Endodermal cell (in vitro differentiated cells): ENCODE results near the gene C12orf50. TPM values are rescaled to one million over a fixed set of nuclear protein-coding genes. Genes with fewer than 3 reads are reported as not detected.
A peak's percentile ranks its signal among the peaks of the same experiment; 100 is the strongest.
"Not testable (repeated sequence)": the region's sequence is repeated elsewhere in the genome, so short reads cannot be mapped to it uniquely, and the experiment has no call there.

Experiments used
- DNase-seq: peaks from one replicate; pipeline ENCODE4 v3.0.0-alpha.2; 2017
- H3K27ac ChIP-seq: 2 replicates; pipeline ENCODE4 v1.5.1; 2013; ENCODE audit warnings: mild to moderate bottlenecking, low read depth, low read length, moderate library complexity
- H3K27me3 ChIP-seq: 2 replicates; pipeline ENCODE4 v1.6.1; 2013; ENCODE audit warnings: mild to moderate bottlenecking, low read length, moderate library complexity; ENCODE audit not compliant: insufficient read depth, control insufficient read depth, poor library complexity, severe bottlenecking
- H3K36me3 ChIP-seq: 2 replicates; pipeline ENCODE4 v1.7.0; 2013; ENCODE audit warnings: mild to moderate bottlenecking, low read length, moderate library complexity; ENCODE audit not compliant: control insufficient read depth, insufficient read depth
- H3K4me1 ChIP-seq: one replicate; pipeline ENCODE4 v1.7.0; 2013; ENCODE audit warnings: low read length; ENCODE audit not compliant: control insufficient read depth, insufficient read depth
- H3K4me3 ChIP-seq: 2 replicates; pipeline ENCODE4 v1.5.1; 2013; ENCODE audit warnings: mild to moderate bottlenecking, low read length, moderate library complexity
- H3K9ac ChIP-seq: 2 replicates; pipeline ENCODE4 v1.6.1; 2013; ENCODE audit warnings: mild to moderate bottlenecking, low read length, moderate library complexity; ENCODE audit not compliant: poor library complexity, severe bottlenecking; ENCODE audit errors: extremely low read depth
- H3K9me3 ChIP-seq: 2 replicates; pipeline ENCODE4 v1.6.1; 2013; ENCODE audit warnings: mild to moderate bottlenecking, low read length, moderate library complexity; ENCODE audit not compliant: control insufficient read depth
- H3K27ac Mint-ChIP-seq: 2 replicates; pipeline ENCODE4 v1.8.0; 2020; ENCODE audit warnings: mixed read lengths
- H3K27me3 Mint-ChIP-seq: 2 replicates; pipeline ENCODE4 v1.8.0; 2021; ENCODE audit warnings: mild to moderate bottlenecking, mixed read lengths; ENCODE audit not compliant: insufficient read depth
- H3K36me3 Mint-ChIP-seq: 2 replicates; pipeline ENCODE4 v1.8.0; 2020; ENCODE audit warnings: low read depth, mixed read lengths
- H3K4me1 Mint-ChIP-seq: 2 replicates; pipeline ENCODE4 v1.8.0; 2020; ENCODE audit warnings: mixed read lengths
- H3K4me3 Mint-ChIP-seq: 2 replicates; pipeline ENCODE4 v1.8.0; 2020; ENCODE audit warnings: mild to moderate bottlenecking, moderate library complexity, mixed read lengths
- H3K9me3 Mint-ChIP-seq: 2 replicates; pipeline ENCODE4 v1.8.0; 2020; ENCODE audit warnings: mild to moderate bottlenecking, mixed read lengths
- WGBS, 2 experiments: methylation state at CpG; one replicate each; pipeline versions ENCODE4 v1.1.5 to v1.1.7; 2013; ENCODE audit warnings: missing lambda C conversion rate in 2 of 2, mixed read lengths in 1 of 2; ENCODE audit not compliant: insufficient coverage in 1 of 2, insufficient read length in 1 of 2; 5-methylcytosine and 5-hydroxymethylcytosine counted together
- total RNA-seq, 2 donors: library from RNA; stranded (reverse); fragmentation: NEBNext Ultra II Directional in 1 of 2; extraction: Animal tissue kit (Norgen Biotek cat#: 25700) in 1 of 2; gene quantifications; 2 replicates in 1 of 2; 3 replicates in 1 of 2; pipeline ENCODE4 v1.2.1, GENCODE V29; 2021
- TF ChIP-seq, protein P1 (sequence below): fragments of 200-600 bp; sonication (generic); conservative IDR thresholded peaks from 2 replicates; pipeline ENCODE4 v1.5.0; 2021; ENCODE audit warnings: antibody characterized with exemption, mild to moderate bottlenecking

The C12orf50 gene
- total RNA-seq, 2 donors from 2014 or later = 0.09 TPM; not detected in 1

DNA sequence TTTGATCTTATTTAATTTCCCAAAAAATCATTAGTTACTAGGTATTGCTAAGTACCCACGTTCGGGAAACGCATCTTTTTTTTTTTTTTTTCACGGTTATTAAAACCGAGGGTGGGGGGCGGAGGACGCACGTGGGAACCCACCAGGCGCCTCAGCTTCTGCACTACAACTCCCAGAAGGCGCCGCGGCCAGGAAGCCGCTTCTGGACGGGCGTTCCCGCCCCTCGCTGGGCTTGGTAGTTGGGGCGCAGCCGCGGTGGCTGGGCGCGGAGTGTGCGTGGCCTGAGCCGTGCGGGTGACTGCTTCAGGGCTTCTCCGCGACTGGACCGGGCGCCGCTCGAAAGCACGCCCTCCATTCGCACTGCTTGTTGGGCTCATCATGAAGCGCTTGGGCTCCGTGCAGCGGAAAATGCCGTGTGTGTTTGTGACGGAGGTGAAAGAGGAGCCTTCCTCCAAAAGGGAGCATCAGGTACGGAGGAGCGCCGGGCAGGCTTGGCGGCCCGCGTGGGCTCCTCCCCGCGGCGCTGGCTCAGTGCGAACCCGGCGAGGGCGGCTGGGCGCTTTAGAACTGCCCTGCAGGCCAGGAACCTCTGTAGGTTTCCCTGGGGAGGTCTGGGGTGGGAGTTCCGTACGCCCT is 6.2 kb upstream of the C12orf50 start:
- H3K9ac ChIP-seq = peak overlapping the region; percentile 66
- H3K27ac Mint-ChIP-seq = peak overlapping the region; percentile 96
- no peak overlapping the region for H3K27ac ChIP-seq
- H3K4me1 ChIP-seq = no peaks in the 10 kb centered on the region
- H3K9me3 Mint-ChIP-seq = peaks cover 16% of the 10 kb centered on the region
- H3K36me3 Mint-ChIP-seq = no peaks in the 10 kb centered on the region
- TF ChIP-seq, protein P1, sequence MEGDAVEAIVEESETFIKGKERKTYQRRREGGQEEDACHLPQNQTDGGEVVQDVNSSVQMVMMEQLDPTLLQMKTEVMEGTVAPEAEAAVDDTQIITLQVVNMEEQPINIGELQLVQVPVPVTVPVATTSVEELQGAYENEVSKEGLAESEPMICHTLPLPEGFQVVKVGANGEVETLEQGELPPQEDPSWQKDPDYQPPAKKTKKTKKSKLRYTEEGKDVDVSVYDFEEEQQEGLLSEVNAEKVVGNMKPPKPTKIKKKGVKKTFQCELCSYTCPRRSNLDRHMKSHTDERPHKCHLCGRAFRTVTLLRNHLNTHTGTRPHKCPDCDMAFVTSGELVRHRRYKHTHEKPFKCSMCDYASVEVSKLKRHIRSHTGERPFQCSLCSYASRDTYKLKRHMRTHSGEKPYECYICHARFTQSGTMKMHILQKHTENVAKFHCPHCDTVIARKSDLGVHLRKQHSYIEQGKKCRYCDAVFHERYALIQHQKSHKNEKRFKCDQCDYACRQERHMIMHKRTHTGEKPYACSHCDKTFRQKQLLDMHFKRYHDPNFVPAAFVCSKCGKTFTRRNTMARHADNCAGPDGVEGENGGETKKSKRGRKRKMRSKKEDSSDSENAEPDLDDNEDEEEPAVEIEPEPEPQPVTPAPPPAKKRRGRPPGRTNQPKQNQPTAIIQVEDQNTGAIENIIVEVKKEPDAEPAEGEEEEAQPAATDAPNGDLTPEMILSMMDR = no peak
- peaks cover 33% of the 10 kb centered on the region for H3K4me1 Mint-ChIP-seq
- peak; percentile 95 for DNase-seq
- 0 to 1% methylated on average over 17 to 54 of the region's 54 CpGs for WGBS, 2 experiments
- no peaks in the 10 kb centered on the region for H3K27me3 ChIP-seq
- H3K27me3 Mint-ChIP-seq = no peaks in the 10 kb centered on the region
- no peaks in the 10 kb centered on the region for H3K9me3 ChIP-seq
- peak overlapping the region; percentile 93 for H3K4me3 Mint-ChIP-seq
- peak overlapping the region; percentile 87 for H3K4me3 ChIP-seq
- no peaks in the 10 kb centered on the region for H3K36me3 ChIP-seq

DNA sequence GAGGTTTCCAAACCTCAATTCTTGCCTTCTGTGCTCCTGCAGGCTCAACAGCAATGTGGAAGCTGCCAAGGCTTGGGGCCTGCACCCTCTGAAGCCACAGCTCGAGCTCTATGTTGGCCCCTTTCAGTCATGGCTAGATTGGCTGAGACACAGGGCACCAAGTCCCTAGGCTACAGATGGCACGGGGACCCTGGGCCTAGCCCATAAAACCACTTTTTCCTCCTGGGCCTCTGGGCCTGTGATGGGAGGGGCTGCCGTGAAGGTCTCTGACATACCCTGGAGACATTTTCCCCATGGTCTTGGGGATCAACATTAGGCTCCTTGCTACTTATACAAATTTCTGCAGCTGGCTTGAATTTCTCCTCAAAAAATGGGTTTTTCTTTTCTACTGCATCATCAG is 2.0 kb upstream of the C12orf50 start:
- not testable (repeated sequence) for DNase-seq
- peaks cover 21% of the 10 kb centered on the region for H3K9me3 Mint-ChIP-seq

DNA sequence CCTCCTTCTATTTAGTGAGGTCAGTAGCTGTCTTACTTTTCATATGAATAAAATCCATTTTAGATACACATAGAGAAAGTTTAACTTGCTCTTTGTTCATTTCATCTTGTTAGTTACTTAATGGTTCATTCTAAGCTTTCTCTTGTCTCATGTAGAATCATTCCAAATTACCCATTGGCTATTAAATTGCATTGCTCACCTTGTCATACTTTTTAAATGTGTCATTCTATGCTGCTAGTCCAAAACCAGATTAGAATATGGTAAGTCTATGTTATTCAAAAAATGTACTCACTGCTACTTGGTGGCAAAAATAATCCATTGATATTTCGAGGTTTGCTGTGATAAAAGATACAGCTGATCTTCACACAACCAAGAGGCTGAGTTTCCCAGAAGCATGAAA is 3.0 kb downstream of the C12orf50 start:
- Histone ChIP-seq H3K4me1 (no peaks in the 10 kb centered on the region), H3K27ac (no peak overlapping the region), H3K36me3 (no peaks in the 10 kb centered on the region), H3K9me3 (no peaks in the 10 kb centered on the region), H3K27me3 (no peaks in the 10 kb centered on the region), H3K4me3 (no peak overlapping the region), H3K9ac (no peak overlapping the region)
- H3K4me1 Mint-ChIP-seq = no peaks in the 10 kb centered on the region
- no peaks in the 10 kb centered on the region for H3K27me3 Mint-ChIP-seq
- H3K36me3 Mint-ChIP-seq = no peaks in the 10 kb centered on the region
- no peak overlapping the region for H3K27ac Mint-ChIP-seq
- peaks cover 11% of the 10 kb centered on the region for H3K9me3 Mint-ChIP-seq
- TF ChIP-seq, protein P1 = no peak
- 100% methylated on average over 1 of the region's 1 CpG; no CpG with 5 or more reads in 1 of the 2 experiments for WGBS, 2 experiments
- H3K4me3 Mint-ChIP-seq = no peak overlapping the region
- no peak for DNase-seq

More for the DNA sequence above, 2.0 kb upstream of the C12orf50 start:
- WGBS, 2 experiments = 82 to 92% methylated on average over 2 to 3 of the region's 3 CpGs
- not testable (repeated sequence) for H3K36me3 ChIP-seq, H3K36me3 Mint-ChIP-seq, H3K9ac ChIP-seq, H3K9me3 ChIP-seq, H3K4me1 ChIP-seq, H3K27ac Mint-ChIP-seq, H3K27me3 ChIP-seq, H3K4me1 Mint-ChIP-seq, H3K27me3 Mint-ChIP-seq, H3K4me3 ChIP-seq, H3K27ac ChIP-seq, H3K4me3 Mint-ChIP-seq

DNA sequence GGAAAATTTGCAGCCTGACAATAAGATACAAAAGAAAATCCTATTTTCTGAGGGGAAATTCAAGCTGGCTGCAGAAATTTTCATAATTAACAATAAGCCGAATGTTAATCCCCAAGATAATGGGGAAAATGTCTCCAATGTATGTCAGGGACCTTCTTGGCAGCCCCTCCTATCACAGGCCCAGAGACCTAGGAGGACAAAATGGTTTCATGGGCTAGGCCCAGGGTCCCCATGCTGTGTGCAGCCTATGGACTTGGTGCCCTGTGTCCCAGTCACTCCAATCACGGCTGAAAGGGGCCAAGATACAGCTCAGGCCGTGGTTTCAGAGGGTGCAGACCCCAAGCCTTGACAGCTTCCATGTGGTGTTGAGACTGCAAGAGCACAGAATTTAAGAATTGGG is 11.2 kb downstream of the C12orf50 start:
- Mint-ChIP-seq H3K27ac (no peak overlapping the region), H3K4me3 (no peak overlapping the region), H3K27me3 (no peaks in the 10 kb centered on the region), H3K9me3 (peaks cover 40% of the 10 kb centered on the region), H3K4me1 (no peaks in the 10 kb centered on the region), H3K36me3 (peaks cover 2% of the 10 kb centered on the region)
- 75 to 85% methylated on average over 3 of the region's 3 CpGs for WGBS, 2 experiments
- H3K4me3 ChIP-seq = no peak overlapping the region
- no peak overlapping the region for H3K27ac ChIP-seq
- no peaks in the 10 kb centered on the region for H3K36me3 ChIP-seq
- TF ChIP-seq, protein P1 = no peak
- no peaks in the 10 kb centered on the region for H3K27me3 ChIP-seq
- no peak overlapping the region for H3K9ac ChIP-seq
- DNase-seq = no peak
- H3K9me3 ChIP-seq = peaks cover 31% of the 10 kb centered on the region
- no peaks in the 10 kb centered on the region for H3K4me1 ChIP-seq
